Ovary (tissue), 3 donors: ENCODE data around the gene GSK3B.

Experiments used
- CTCF ChIP-seq, 3 donors: fragments of 450-650 bp in 2 of 3; fragments of 200-600 bp in 1 of 3; IDR thresholded peaks; one replicate each; pipeline versions ENCODE4 v1.5.1 to v1.8.0; 2016 to 2022; ENCODE audit warnings: antibody characterized with exemption in 3 of 3, mild to moderate bottlenecking in 1 of 3
- EP300 ChIP-seq: sonication (generic); formaldehyde crosslinking; IDR thresholded peaks from one replicate; pipeline ENCODE4 v1.6.1; 2017; ENCODE audit warnings: antibody characterized with exemption
- POLR2A ChIP-seq: fragments of 450-650 bp; IDR thresholded peaks from one replicate; pipeline ENCODE4 v1.6.1; 2017; ENCODE audit warnings: antibody characterized with exemption, mild to moderate bottlenecking, moderate library complexity
- donor health status: DM: no; HTN: no; CAD: no.

DNA sequence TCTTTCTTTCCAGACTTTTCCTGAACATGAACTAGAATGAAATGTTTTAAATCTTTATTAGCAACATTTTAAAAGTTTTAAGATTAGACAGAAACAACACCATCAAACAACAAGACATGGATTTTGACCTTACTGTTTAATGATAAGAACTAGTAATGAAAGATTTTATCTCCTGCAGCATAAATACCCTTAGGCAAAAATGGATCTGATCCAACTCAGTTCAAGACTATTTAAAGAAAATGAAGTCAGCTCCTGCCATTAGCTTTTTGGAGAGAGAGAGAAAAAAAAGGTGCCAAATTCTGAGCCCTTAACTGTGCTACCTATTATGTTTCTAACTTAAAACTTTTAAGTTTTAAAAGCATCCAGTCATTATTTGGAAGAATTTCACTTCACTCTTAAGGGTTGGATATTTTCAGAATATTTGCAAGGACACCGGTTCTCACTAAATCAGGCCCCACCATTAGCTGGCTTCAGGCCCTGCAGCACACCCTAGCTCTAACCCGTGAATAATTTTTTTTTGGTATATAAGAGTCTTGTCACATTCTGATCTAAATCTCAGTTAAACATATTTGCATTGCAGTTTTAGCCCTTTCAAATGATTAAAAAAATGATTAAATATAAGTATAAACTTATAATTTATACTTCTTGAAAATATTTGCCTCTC, 252.3 kb downstream of the GSK3B start:
- no peak for TF ChIP-seq CTCF (IDR thresholded peaks at IDR 0.05)
- TF ChIP-seq POLR2A: no peak
- TF ChIP-seq EP300: no peak
